H1 (cell line): ENCODE measurements around the gene CLDN2. TPM values are rescaled to one million over a fixed set of nuclear protein-coding genes. Genes with fewer than 3 reads are reported as not detected.

Source experiments
- polyA plus RNA-seq, 7 experiments: library from polyadenylated mRNA; depleted of rRNA in 3 of 7; stranded (reverse) in 5 of 7; unstranded in 2 of 7; fragments of >200 nt in 5 of 7; fragments of 200-250 nt in 2 of 7; gene quantifications; 1 replicate in 5 of 7; 2 replicates in 1 of 7; 4 replicates in 1 of 7; pipeline versions ENCODE4 v1.2.1 to v1.2.3, GENCODE V29; 2011 to 2013; ENCODE audit warnings: missing spikeins in 2 of 7, mixed read lengths in 2 of 7
- total RNA-seq: library from RNA; stranded (reverse); fragmentation: NEBNext Ultra II Directional; extraction: Animal tissue kit (Norgen Biotek cat#: 25700); gene quantifications from 2 replicates; pipeline ENCODE4 v1.2.1, GENCODE V29; 2021

The CLDN2 gene
- total and polyA plus RNA-seq, 2 of the 8 experiments (the other 6 are each of a cell fraction or from before 2014, with no cell fraction given): 0.02 TPM; not detected in 1

Other genes starting within 250 kb of the CLDN2 start
- gene RNF128, start 193.7 kb upstream of the CLDN2 start, total RNA-seq: 2.0 TPM in 2 replicates
- gene RNF128, start 193.7 kb upstream of the CLDN2 start, polyA plus RNA-seq (2011; rRNA removed): 0.72 and 0.74 TPM in 2 replicates
- 7.8 and 8.4 TPM in 2 replicates for gene TBC1D8B, start 117.7 kb upstream of the CLDN2 start, total RNA-seq
- gene TBC1D8B, start 117.7 kb upstream of the CLDN2 start, polyA plus RNA-seq (2011; rRNA removed): 0.71 and 0.91 TPM in 2 replicates
- gene RIPPLY1, start 17.1 kb upstream of the CLDN2 start, total RNA-seq: not detected in 2 replicates
- not detected in 2 replicates for gene RIPPLY1, start 17.1 kb upstream of the CLDN2 start, polyA plus RNA-seq (2011; rRNA removed)
- gene MORC4, start 79.8 kb downstream of the CLDN2 start, total RNA-seq: 1.9 and 2.5 TPM in 2 replicates
- 0.77 and 1.4 TPM in 2 replicates for gene MORC4, start 79.8 kb downstream of the CLDN2 start, polyA plus RNA-seq (2011; rRNA removed)
- 26.2 and 26.4 TPM in 2 replicates for gene RBM41, start 198.4 kb downstream of the CLDN2 start, total RNA-seq
- 2.1 and 2.6 TPM in 2 replicates for gene RBM41, start 198.4 kb downstream of the CLDN2 start, polyA plus RNA-seq (2011; rRNA removed)